ENCODE data around the gene KMT2C.
"Not testable (repeated sequence)": the region's sequence is repeated elsewhere in the genome, so short reads cannot be mapped to it uniquely, and the experiment has no call there.

DNA sequence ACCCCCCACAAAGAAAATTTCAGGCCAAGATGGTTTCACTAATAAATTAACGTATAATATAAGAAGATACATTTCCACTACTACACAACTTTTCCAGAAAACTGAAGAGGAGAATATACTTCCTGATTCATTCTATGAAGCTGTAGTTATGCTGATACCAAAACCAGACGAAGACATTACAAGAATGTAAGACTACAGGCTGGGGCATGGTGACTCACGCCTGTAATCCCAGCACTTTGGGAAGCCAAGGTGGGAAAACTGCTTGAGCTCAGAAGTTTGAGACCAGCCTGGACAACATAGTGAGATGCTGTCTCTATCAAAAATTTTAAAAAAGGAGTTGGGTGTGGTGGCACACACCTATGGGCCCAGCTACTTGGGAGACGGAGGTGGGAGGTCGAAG is 201.4 kb downstream of the KMT2C start:
- TF ChIP-seq CTCF, POLR2A (IDR thresholded peaks at IDR 0.05): not testable (repeated sequence)

Data from thyroid gland (tissue), 4 donors.